GM19023 (cell line): ENCODE results near the gene HJV.

Experiments used
- ATAC-seq: cut with Tn5 transposase; IDR thresholded peaks from one replicate; pipeline ENCODE4 v1.9.1; 2021; ENCODE audit warnings: mild to moderate bottlenecking, moderate library complexity; ENCODE audit not compliant: unreplicated experiment

Gene HJV

GRCh38 chr1:145978854-145979745 lies 42.4 kb downstream of the HJV start:
- peak; percentile 91 for ATAC-seq

GRCh38 chr1:145978471-145978853 lies 43.1 kb downstream of the HJV start:
- no peak for ATAC-seq

GRCh38 chr1:145977486-145978470 lies 43.8 kb downstream of the HJV start:
- ATAC-seq: no peak

- no peak for ATAC-seq
Observed at GRCh38 chr1:145977016-145977415, 44.5 kb downstream of the HJV start.

- ATAC-seq: no peak
Observed at GRCh38 chr1:145975216-145975615, 46.3 kb downstream of the HJV start.

- no peak for ATAC-seq
Observed at GRCh38 chr1:145974721-145975120, 46.8 kb downstream of the HJV start.

- no peak for ATAC-seq
Observed at GRCh38 chr1:145972580-145972979, 49.0 kb downstream of the HJV start.
